ENCODE data around the gene TYSND1. TPM values are rescaled to one million over a fixed set of nuclear protein-coding genes. Genes with fewer than 3 reads are reported as not detected.

The TYSND1 gene
- 10.6 and 16.2 TPM in 2 replicates for total RNA-seq

GRCh38 chr10:70146489-70147258 is at the start of gene TYSND1:
Gene TYSND1, minus strand, starts transcription at chr10:70146700. Its CDS starts 114 bp downstream, at chr10:70146586.

GRCh38 chr10:70132098-70133029 is 14.1 kb downstream of the TYSND1 start, which contains the start of gene AIFM2:
Gene AIFM2, minus strand, starts transcription at chr10:70132825. Its CDS starts 8,741 bp downstream, at chr10:70124084.

Other genes starting within 250 kb of the TYSND1 start
- 4.3 and 6.2 TPM in 2 replicates for gene MACROH2A2, start 93.9 kb downstream of the TYSND1 start, total RNA-seq
- 6.1 and 7.7 TPM in 2 replicates for gene AIFM2, start 13.9 kb downstream of the TYSND1 start, total RNA-seq
- 121 and 157 TPM in 2 replicates for gene SAR1A, start 23.8 kb upstream of the TYSND1 start, total RNA-seq
- gene PPA1, start 86.7 kb upstream of the TYSND1 start, total RNA-seq: 359 and 392 TPM in 2 replicates
- gene NPFFR1, start 137.3 kb upstream of the TYSND1 start, total RNA-seq: not detected in 2 replicates
- 4.4 and 5.9 TPM in 2 replicates for gene LRRC20, start 235.9 kb upstream of the TYSND1 start, total RNA-seq